ENCODE data around the gene ANKS1B. TPM values are rescaled to one million over a fixed set of nuclear protein-coding genes. Genes with fewer than 3 reads are reported as not detected.

ANKS1B gene
- polyA plus RNA-seq, 6 donors from 2014 or later: not detected

GRCh38 chr12:98698603-98699463 lies 1285.9 kb downstream of the ANKS1B start:
- peaks cover 0 to 3% (median 0%) of the 10 kb centered on the region in 7 donors for H3K9me3 Mint-ChIP-seq
- no peaks in the 10 kb centered on the region for H3K27me3 Mint-ChIP-seq
- H3K4me3 Mint-ChIP-seq: no peak overlapping the region
- H3K4me1 Mint-ChIP-seq: peaks cover 4 to 6% (median 6%) of the 10 kb centered on the region in 3 donors
- no peak for DNase-seq
- ATAC-seq (ENCODE audit: low read depth in 2 of 2): peak; percentile 32 to 52
- H3K27ac Mint-ChIP-seq: peak overlapping the region in 1 of 6 donors; percentile 52
- peaks cover 15 to 34% of the 10 kb centered on the region in 2 donors for H3K36me3 Mint-ChIP-seq

- DNase-seq: no peak
- Mint-ChIP-seq H3K36me3 (peaks cover 23 to 42% of the 10 kb centered on the region in 2 donors), H3K9me3 (peaks cover 0 to 3% (median 0%) of the 10 kb centered on the region in 7 donors), H3K27ac (peak overlapping the region in 2 of 6 donors; percentile 31 to 32), H3K4me1 (peaks cover 4 to 6% (median 6%) of the 10 kb centered on the region in 3 donors), H3K4me3 (no peak overlapping the region), H3K27me3 (no peaks in the 10 kb centered on the region)
- no peak for ATAC-seq (ENCODE audit: low read depth in 2 of 2)
These were observed 1287.5 kb downstream of the ANKS1B start for GRCh38 chr12:98697209-98697608.

- ATAC-seq (ENCODE audit: low read depth in 2 of 2): no peak
- no peak for DNase-seq
- H3K27me3 Mint-ChIP-seq: no peaks in the 10 kb centered on the region
- peaks cover 4 to 6% (median 6%) of the 10 kb centered on the region in 3 donors for H3K4me1 Mint-ChIP-seq
- peaks cover 32 to 48% of the 10 kb centered on the region in 2 donors for H3K36me3 Mint-ChIP-seq
- H3K27ac Mint-ChIP-seq: peak overlapping the region in 2 of 6 donors; percentile 9 to 38
- peaks cover 0 to 3% (median 0%) of the 10 kb centered on the region in 7 donors for H3K9me3 Mint-ChIP-seq
- H3K4me3 Mint-ChIP-seq: no peak overlapping the region
These were observed 1288.6 kb downstream of the ANKS1B start for GRCh38 chr12:98696036-98696646.

- Mint-ChIP-seq H3K4me1 (peaks cover 0 to 11% (median 0%) of the 10 kb centered on the region in 3 donors), H3K36me3 (peaks cover 41 to 51% of the 10 kb centered on the region in 2 donors), H3K27me3 (no peaks in the 10 kb centered on the region), H3K4me3 (no peak overlapping the region), H3K9me3 (peaks cover 0 to 3% (median 0%) of the 10 kb centered on the region in 7 donors), H3K27ac (peak overlapping the region in 3 of 6 donors; percentile 1 to 62 (median 53))
- ATAC-seq (ENCODE audit: low read depth in 2 of 2) (no peak), DNase-seq (no peak)
These were observed 1293.4 kb downstream of the ANKS1B start for GRCh38 chr12:98691351-98691750.

GRCh38 chr12:98686603-98687002 lies 1298.1 kb downstream of the ANKS1B start:
- H3K4me1 Mint-ChIP-seq: peaks cover 0 to 6% (median 0%) of the 10 kb centered on the region in 3 donors
- peaks cover 33 to 50% of the 10 kb centered on the region in 2 donors for H3K36me3 Mint-ChIP-seq
- no peaks in the 10 kb centered on the region for H3K27me3 Mint-ChIP-seq
- no peak for ATAC-seq (ENCODE audit: low read depth in 2 of 2)
- no peak overlapping the region for H3K4me3 Mint-ChIP-seq
- DNase-seq: no peak
- no peak overlapping the region for H3K27ac Mint-ChIP-seq
- H3K9me3 Mint-ChIP-seq: no peaks in the 10 kb centered on the region

Other genes starting within 250 kb of the ANKS1B start
- 10 to 100 TPM; 19.9 to 34.6 (median 25.0) TPM for gene BLTP3B, start 157.9 kb upstream of the ANKS1B start, polyA plus RNA-seq (ENCODE audit: low read depth in 6 of 6)
- gene ACTR6, start 215.9 kb upstream of the ANKS1B start, polyA plus RNA-seq (ENCODE audit: low read depth in 6 of 6): 10 to 100 TPM; 29.3 to 40.0 (median 34.9) TPM

Measured in naive B cell (primary cell).